A673 (cell line): ENCODE results near the gene GRWD1. TPM values are rescaled to one million over a fixed set of nuclear protein-coding genes. Genes with fewer than 3 reads are reported as not detected.

Experiments
- BruUV-seq: library from RNA; stranded (reverse); fragments of 400-500 nt; replicated peaks from 2 replicates; lab custom pipeline; 2021; lab: Mats Ljungman, UMichigan
- CTCF ChIA-PET: fragments of 300-600 bp; sonication (Branson Sonifier 250); formaldehyde crosslinking; loops from one replicate; lab custom pipeline; 2022; ENCODE audit warnings: antibody characterized with exemption; lab: Charles Lee
- POLR2A ChIA-PET: fragments of 300-600 bp; sonication (Branson Sonifier 250); formaldehyde crosslinking; loops from one replicate; lab custom pipeline; 2022; ENCODE audit warnings: antibody characterized with exemption; ENCODE audit not compliant: low non-redundant PET; lab: Charles Lee
- DNase-seq: peaks from one replicate; pipeline ENCODE4 v3.0.0-alpha.2; 2015; ENCODE audit warnings: low spot score
- H3K27ac ChIP-seq: fragments of 200-600 bp; sonication (generic); 2 replicates; pipeline ENCODE4 v1.5.1; 2016; ENCODE audit warnings: mixed run types, low read depth, mild to moderate bottlenecking, mixed read lengths, antibody characterized with exemption, low read length; ENCODE audit not compliant: poor library complexity, severe bottlenecking
- H3K27me3 ChIP-seq: fragments of 200-600 bp; sonication (generic); replicated peaks from 2 replicates; pipeline ENCODE4 v1.6.1; 2017; ENCODE audit warnings: mixed run types, low read depth, mild to moderate bottlenecking, mixed read lengths, antibody characterized with exemption, low read length; ENCODE audit not compliant: insufficient read depth, poor library complexity
- H3K36me3 ChIP-seq: fragments of 200-600 bp; sonication (generic); 2 replicates; pipeline ENCODE4 v1.6.1; 2016; ENCODE audit warnings: mixed run types, mild to moderate bottlenecking, mixed read lengths, antibody characterized with exemption, low read length; ENCODE audit not compliant: insufficient read depth, poor library complexity, severe bottlenecking
- H3K4me1 ChIP-seq: fragments of 200-600 bp; sonication (generic); 2 replicates; pipeline ENCODE4 v1.6.1; 2017; ENCODE audit warnings: mixed run types, mild to moderate bottlenecking, mixed read lengths, antibody characterized with exemption, low read length; ENCODE audit not compliant: insufficient read depth, poor library complexity, severe bottlenecking
- H3K4me3 ChIP-seq: fragments of 200-600 bp; sonication (generic); 2 replicates; pipeline ENCODE4 v1.5.1; 2016; ENCODE audit warnings: low read depth, mixed run types, mild to moderate bottlenecking, mixed read lengths, low read length; ENCODE audit not compliant: poor library complexity, severe bottlenecking
- H3K9me3 ChIP-seq: fragments of 200-600 bp; sonication (generic); 2 replicates; pipeline ENCODE4 v1.6.1; 2016; ENCODE audit warnings: mixed run types, low read depth, mild to moderate bottlenecking, mixed read lengths, antibody characterized with exemption, low read length; ENCODE audit not compliant: poor library complexity, severe bottlenecking
- EZH2 ChIP-seq: fragments of 200-600 bp; sonication (generic); IDR thresholded peaks from 2 replicates; pipeline ENCODE4 v1.6.1; 2017; ENCODE audit warnings: borderline replicate concordance, low read depth, mild to moderate bottlenecking, mixed read lengths, antibody characterized with exemption, low read length; ENCODE audit not compliant: poor library complexity, severe bottlenecking
- intact Hi-C: fragments of 100-400 bp; cut with micrococcal nuclease; formaldehyde crosslinking; loops from one replicate; pipeline ENCODE4 v1.10.0; 2022; ENCODE audit not compliant: unreplicated experiment
- total RNA-seq: library from RNA; stranded (reverse); gene quantifications from 2 replicates; pipeline ENCODE4 v1.2.3, GENCODE V29; 2021
- TF ChIP-seq, protein P1 (sequence below): fragments of 300-800, 200-600 bp; sonication (generic); conservative IDR thresholded peaks from 2 replicates; pipeline ENCODE4 v1.5.1; 2017; ENCODE audit warnings: low read depth, mild to moderate bottlenecking, antibody characterized with exemption, low read length, moderate library complexity, mixed read lengths

Gene GRWD1
- total RNA-seq, 1 experiment from 2014 or later: 109 TPM

DNA sequence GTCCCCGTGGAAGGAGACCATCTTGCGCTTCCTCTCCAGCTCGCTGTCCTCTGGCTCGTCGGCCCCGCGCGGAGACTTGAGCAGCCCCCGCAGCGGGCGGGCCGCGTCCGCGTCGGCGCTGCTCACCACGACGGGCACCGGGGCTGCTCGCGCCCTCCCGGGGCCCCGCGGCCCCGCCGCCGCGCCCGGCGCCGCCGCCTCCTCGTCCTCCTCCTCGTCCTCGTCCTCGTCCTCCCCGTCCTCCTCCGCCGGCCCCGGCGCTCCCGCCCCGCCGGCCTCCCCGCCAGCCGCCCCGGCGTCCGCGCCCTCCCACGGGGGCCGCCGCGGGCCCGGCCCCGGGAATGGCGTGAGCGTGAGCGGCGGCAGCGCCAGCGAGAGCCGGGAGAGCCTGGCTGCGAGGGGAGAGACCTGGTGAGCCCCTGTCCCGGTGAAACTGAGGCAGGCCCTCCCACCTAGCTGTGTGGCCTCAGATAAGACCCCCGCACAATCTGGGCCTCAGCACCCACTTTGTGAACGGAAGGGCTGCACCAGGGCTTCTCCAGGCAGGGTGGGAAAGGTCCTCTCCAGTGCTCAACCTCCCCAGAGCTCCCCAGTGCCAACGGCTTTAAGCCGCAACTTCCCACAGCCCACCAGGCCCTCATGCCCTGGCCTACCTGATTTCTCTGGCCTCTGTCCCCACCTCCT is 48.1 kb downstream of the GRWD1 start:
- CTCF ChIA-PET: interaction anchor here (0.5 to 1.4 kb wide), 5 partner anchors 12 to 103 kb away, joined by 3 to 12 read pairs (median 7); partner anchors contain the start of gene KDELR1
- H3K4me3 ChIP-seq: peak overlapping the region; percentile 61
- H3K36me3 ChIP-seq: no peaks in the 10 kb centered on the region
- intact Hi-C loops: loop anchor here (5.0 kb wide), 1 partner anchor 172 kb away; a partner anchor contains a TSS
- H3K4me1 ChIP-seq: peaks cover 38% of the 10 kb centered on the region
- no peaks in the 10 kb centered on the region for H3K27me3 ChIP-seq
- peak overlapping the region; percentile 73 for H3K27ac ChIP-seq
- BruUV-seq: no TSS peak
- no peaks in the 10 kb centered on the region for H3K9me3 ChIP-seq
- POLR2A ChIA-PET: interaction anchor here (0.6 kb wide), 4 partner anchors 70 to 1268 kb away, joined by 5 to 10 read pairs (median 9); partner anchors contain the start of gene RUVBL2
- TF ChIP-seq EZH2: no peak
- TF ChIP-seq, protein P1, sequence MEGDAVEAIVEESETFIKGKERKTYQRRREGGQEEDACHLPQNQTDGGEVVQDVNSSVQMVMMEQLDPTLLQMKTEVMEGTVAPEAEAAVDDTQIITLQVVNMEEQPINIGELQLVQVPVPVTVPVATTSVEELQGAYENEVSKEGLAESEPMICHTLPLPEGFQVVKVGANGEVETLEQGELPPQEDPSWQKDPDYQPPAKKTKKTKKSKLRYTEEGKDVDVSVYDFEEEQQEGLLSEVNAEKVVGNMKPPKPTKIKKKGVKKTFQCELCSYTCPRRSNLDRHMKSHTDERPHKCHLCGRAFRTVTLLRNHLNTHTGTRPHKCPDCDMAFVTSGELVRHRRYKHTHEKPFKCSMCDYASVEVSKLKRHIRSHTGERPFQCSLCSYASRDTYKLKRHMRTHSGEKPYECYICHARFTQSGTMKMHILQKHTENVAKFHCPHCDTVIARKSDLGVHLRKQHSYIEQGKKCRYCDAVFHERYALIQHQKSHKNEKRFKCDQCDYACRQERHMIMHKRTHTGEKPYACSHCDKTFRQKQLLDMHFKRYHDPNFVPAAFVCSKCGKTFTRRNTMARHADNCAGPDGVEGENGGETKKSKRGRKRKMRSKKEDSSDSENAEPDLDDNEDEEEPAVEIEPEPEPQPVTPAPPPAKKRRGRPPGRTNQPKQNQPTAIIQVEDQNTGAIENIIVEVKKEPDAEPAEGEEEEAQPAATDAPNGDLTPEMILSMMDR: no peak
- DNase-seq: no peak

DNA sequence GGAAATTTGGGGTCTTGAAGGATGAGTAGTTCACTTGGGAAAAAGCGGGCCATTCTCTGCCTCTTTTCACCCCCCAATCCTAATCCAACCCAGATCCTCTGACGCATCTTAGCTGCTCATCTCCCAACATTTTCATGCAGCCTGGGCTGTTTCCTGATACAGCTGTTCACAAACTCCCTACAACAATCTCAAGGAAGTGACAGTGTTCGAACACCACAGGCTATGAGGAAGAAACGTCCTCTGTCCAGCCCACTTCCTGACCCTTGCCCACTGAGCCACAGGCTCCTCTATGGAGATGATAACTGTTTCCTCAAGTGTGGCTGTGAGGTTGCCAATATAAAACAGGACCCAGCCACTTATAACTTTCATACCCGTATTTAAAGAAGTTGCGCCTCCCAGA is 49.6 kb downstream of the GRWD1 start:
- no peak for DNase-seq
- intact Hi-C loops: no loop called here
- ChIA-PET CTCF (no interaction called here), POLR2A (no interaction called here)
- Histone ChIP-seq H3K27ac (no peak overlapping the region), H3K4me1 (peaks cover 45% of the 10 kb centered on the region), H3K4me3 (no peak overlapping the region), H3K27me3 (peaks cover 10% of the 10 kb centered on the region), H3K36me3 (no peaks in the 10 kb centered on the region), H3K9me3 (no peaks in the 10 kb centered on the region)
- TSS peak; percentile 49 for BruUV-seq
- TF ChIP-seq, protein P1: no peak
- no peak for TF ChIP-seq EZH2

DNA sequence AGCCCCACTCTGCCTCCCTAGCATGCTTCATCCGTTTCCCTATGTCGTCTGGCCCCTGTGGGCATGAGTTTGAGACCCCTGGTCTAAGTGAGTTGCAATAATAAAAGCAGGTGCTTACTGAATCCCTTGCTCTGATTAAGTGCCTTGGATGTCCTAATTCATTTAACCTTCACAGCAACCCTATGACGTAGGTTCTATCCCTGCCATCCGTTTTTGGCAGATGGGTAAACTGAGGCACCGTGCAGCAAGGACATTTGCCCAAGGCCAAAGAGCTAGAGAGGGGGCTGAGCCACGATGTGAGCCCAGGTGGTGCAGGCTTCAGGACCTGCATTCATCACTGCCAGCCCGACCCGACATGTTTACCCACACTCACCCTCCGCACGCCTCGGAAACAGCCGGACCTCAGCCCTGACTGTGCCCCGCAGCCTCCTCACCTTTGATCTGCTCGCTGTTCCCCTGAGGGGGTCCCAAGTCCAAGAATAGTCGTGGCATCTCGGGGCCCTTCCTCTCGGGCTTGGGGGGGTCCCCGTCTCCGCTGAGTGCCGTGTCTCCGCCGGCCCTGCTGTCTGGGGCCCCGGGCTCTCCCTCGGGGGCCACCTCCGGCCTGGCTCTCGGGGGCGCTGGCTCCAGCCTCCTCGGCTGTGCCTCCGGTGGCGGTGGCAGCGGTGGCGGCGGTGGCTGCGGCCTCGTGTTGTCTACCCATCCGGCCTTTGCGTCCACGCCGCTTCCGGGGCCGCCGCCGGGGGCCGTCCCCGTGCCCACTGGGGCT is 51.4 kb downstream of the GRWD1 start:
- no TSS peak for BruUV-seq
- no peak overlapping the region for H3K4me3 ChIP-seq
- H3K9me3 ChIP-seq: no peaks in the 10 kb centered on the region
- TF ChIP-seq EZH2: no peak
- TF ChIP-seq, protein P1: no peak
- H3K27ac ChIP-seq: no peak overlapping the region
- intact Hi-C loops: no loop called here
- H3K27me3 ChIP-seq: peaks cover 10% of the 10 kb centered on the region
- H3K4me1 ChIP-seq: peaks cover 37% of the 10 kb centered on the region
- POLR2A ChIA-PET: no interaction called here
- no peaks in the 10 kb centered on the region for H3K36me3 ChIP-seq
- no peak for DNase-seq
- CTCF ChIA-PET: no interaction called here
